MM.1S (cell line): ENCODE data around the gene DRD3.

ENCODE experiments used
- EZH2 ChIP-seq: fragments of 300-600 bp; sonication (generic); optimal IDR thresholded peaks from 2 replicates; pipeline ENCODE3; 2017; ENCODE audit warnings: low read depth, mild to moderate bottlenecking, antibody characterized with exemption, low read length, mixed read lengths
- EZH2phosphoT487 ChIP-seq: fragments of 300-600 bp; sonication (generic); IDR thresholded peaks from 2 replicates; pipeline ENCODE4 v1.6.1; 2018; ENCODE audit warnings: antibody characterized with exemption, low read length
- TF ChIP-seq, protein P1 (sequence below): fragments of 300-600 bp; sonication (generic); IDR thresholded peaks from 2 replicates; pipeline ENCODE4 v1.5.1; 2016; ENCODE audit warnings: antibody characterized with exemption, low read length, mixed read lengths

DNA sequence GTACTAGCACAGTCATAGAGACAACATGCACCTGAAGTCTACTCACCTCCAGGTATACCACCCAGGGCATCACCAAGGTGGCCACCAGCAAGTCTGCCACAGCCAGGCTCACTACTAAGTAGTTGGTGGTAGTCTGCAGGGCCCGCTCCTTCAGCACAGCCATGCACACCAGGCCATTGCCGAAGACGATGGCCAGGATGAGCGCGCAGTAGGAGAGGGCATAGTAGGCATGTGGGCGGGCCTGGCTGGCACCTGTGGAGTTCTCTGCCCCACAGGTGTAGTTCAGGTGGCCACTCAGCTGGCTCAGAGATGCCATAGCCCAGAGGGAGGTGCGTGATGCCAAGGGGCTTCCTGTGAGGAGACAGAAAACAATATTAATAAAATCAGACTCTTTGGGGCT lies 7.2 kb downstream of the DRD3 start:
- TF ChIP-seq, protein P1, sequence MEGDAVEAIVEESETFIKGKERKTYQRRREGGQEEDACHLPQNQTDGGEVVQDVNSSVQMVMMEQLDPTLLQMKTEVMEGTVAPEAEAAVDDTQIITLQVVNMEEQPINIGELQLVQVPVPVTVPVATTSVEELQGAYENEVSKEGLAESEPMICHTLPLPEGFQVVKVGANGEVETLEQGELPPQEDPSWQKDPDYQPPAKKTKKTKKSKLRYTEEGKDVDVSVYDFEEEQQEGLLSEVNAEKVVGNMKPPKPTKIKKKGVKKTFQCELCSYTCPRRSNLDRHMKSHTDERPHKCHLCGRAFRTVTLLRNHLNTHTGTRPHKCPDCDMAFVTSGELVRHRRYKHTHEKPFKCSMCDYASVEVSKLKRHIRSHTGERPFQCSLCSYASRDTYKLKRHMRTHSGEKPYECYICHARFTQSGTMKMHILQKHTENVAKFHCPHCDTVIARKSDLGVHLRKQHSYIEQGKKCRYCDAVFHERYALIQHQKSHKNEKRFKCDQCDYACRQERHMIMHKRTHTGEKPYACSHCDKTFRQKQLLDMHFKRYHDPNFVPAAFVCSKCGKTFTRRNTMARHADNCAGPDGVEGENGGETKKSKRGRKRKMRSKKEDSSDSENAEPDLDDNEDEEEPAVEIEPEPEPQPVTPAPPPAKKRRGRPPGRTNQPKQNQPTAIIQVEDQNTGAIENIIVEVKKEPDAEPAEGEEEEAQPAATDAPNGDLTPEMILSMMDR = no peak
- TF ChIP-seq EZH2phosphoT487 = no peak
- no peak for TF ChIP-seq EZH2
